Neuronal stem cell (in vitro differentiated cells): ENCODE measurements around the gene NLRC3.

ENCODE experiments used
- DNase-seq: peaks from one replicate; pipeline ENCODE4 v3.0.0-alpha.2; 2013; ENCODE audit warnings: low spot score
- H2AFZ ChIP-seq: one replicate; pipeline ENCODE4 v1.6.1; 2013; ENCODE audit warnings: mild to moderate bottlenecking, low read length, inconsistent platforms
- H2AK5ac ChIP-seq: 2 replicates; pipeline ENCODE4 v1.6.1; 2013; ENCODE audit warnings: low read depth, mild to moderate bottlenecking, inconsistent platforms, low read length, moderate library complexity, mixed read lengths
- H2BK120ac ChIP-seq: 2 replicates; pipeline ENCODE4 v1.6.1; 2013; ENCODE audit warnings: low read depth, mild to moderate bottlenecking, inconsistent platforms, low read length, moderate library complexity, mixed read lengths
- H2BK12ac ChIP-seq: one replicate; pipeline ENCODE4 v1.6.1; 2013; ENCODE audit warnings: low read length, inconsistent platforms
- H2BK15ac ChIP-seq: 2 replicates; pipeline ENCODE4 v1.6.1; 2013; ENCODE audit warnings: mild to moderate bottlenecking, low read length, inconsistent platforms, mixed read lengths
- H2BK5ac ChIP-seq: one replicate; pipeline ENCODE4 v1.6.1; 2013; ENCODE audit warnings: inconsistent platforms, mild to moderate bottlenecking, low read length, moderate library complexity
- H3K14ac ChIP-seq: one replicate; pipeline ENCODE4 v1.6.1; 2013; ENCODE audit warnings: low read length, inconsistent platforms
- H3K18ac ChIP-seq: 2 replicates; pipeline ENCODE4 v1.6.1; 2013; ENCODE audit warnings: low read length, inconsistent platforms
- H3K23ac ChIP-seq: 2 replicates; pipeline ENCODE4 v1.6.1; 2013; ENCODE audit warnings: low read depth, mild to moderate bottlenecking, mixed read lengths, low read length, inconsistent platforms; ENCODE audit not compliant: poor library complexity
- H3K27ac ChIP-seq: replicated peaks from 3 replicates; pipeline ENCODE4 v1.5.1; 2013; ENCODE audit warnings: low read length, inconsistent platforms
- H3K27me3 ChIP-seq, 3 experiments: 2 replicates each; pipeline ENCODE4 v1.6.1; 2013; ENCODE audit warnings: low read length in 3 of 3, mild to moderate bottlenecking in 2 of 3, inconsistent platforms in 1 of 3, low read depth in 1 of 3, mixed read lengths in 1 of 3, moderate library complexity in 1 of 3; ENCODE audit not compliant: control insufficient read depth in 3 of 3, insufficient read depth in 3 of 3
- H3K36me3 ChIP-seq, 2 donors: replicated peaks in 1 of 2; 2 replicates each; pipeline ENCODE4 v1.6.1; 2013; ENCODE audit warnings: low read length in 2 of 2; ENCODE audit not compliant: control insufficient read depth in 2 of 2, insufficient read depth in 2 of 2
- H3K4ac ChIP-seq: 2 replicates; pipeline ENCODE4 v1.6.1; 2013; ENCODE audit warnings: inconsistent platforms, mild to moderate bottlenecking, low read length, moderate library complexity
- H3K4me1 ChIP-seq, 2 donors: 1 replicate in 1 of 2; 2 replicates in 1 of 2; pipeline ENCODE4 v1.6.1; 2013; ENCODE audit warnings: low read length in 2 of 2, low read depth in 1 of 2; ENCODE audit not compliant: control insufficient read depth in 2 of 2, insufficient read depth in 1 of 2
- H3K4me2 ChIP-seq: one replicate; pipeline ENCODE4 v1.6.1; 2013; ENCODE audit warnings: mild to moderate bottlenecking, low read length, inconsistent platforms; ENCODE audit not compliant: insufficient read depth, poor library complexity, severe bottlenecking
- H3K4me3 ChIP-seq, 2 donors: 2 replicates each; pipeline ENCODE4 v1.5.1; 2013; ENCODE audit warnings: low read length in 2 of 2, mild to moderate bottlenecking in 2 of 2, inconsistent platforms in 1 of 2, moderate library complexity in 1 of 2
- H3K79me1 ChIP-seq: one replicate; pipeline ENCODE4 v1.6.1; 2013; ENCODE audit warnings: low read depth, mild to moderate bottlenecking, inconsistent platforms, low read length, moderate library complexity
- H3K9ac ChIP-seq: one replicate; pipeline ENCODE4 v1.6.1; 2013; ENCODE audit warnings: mild to moderate bottlenecking, low read depth, low read length, inconsistent platforms; ENCODE audit not compliant: poor library complexity
- H3K9me3 ChIP-seq, 2 donors: replicated peaks in 1 of 2; 2 replicates each; pipeline versions ENCODE3 to v1.6.1; 2013; ENCODE audit warnings: low read length in 2 of 2, mild to moderate bottlenecking in 2 of 2, inconsistent platforms in 1 of 2, low read depth in 1 of 2, mixed read lengths in 1 of 2, moderate library complexity in 1 of 2; ENCODE audit not compliant: control insufficient read depth in 2 of 2, insufficient read depth in 1 of 2
- H4K8ac ChIP-seq: one replicate; pipeline ENCODE4 v1.6.1; 2013; ENCODE audit warnings: low read depth, mild to moderate bottlenecking, inconsistent platforms, low read length, moderate library complexity
- H4K91ac ChIP-seq: one replicate; pipeline ENCODE4 v1.6.1; 2013; ENCODE audit warnings: low read length, low read depth, mild to moderate bottlenecking, inconsistent platforms; ENCODE audit not compliant: poor library complexity
- WGBS, 2 donors: extraction: QIAGEN DNeasy Blood & Tissue Kit; methylation state at CpG; one replicate each; pipeline ENCODE4 v1.1.7; 2013; ENCODE audit warnings: missing lambda C conversion rate in 2 of 2, mixed read lengths in 1 of 2; ENCODE audit not compliant: insufficient read length in 2 of 2, insufficient replicate concordance in 1 of 2; ENCODE audit errors: extremely low coverage in 2 of 2; 5-methylcytosine and 5-hydroxymethylcytosine counted together

Gene NLRC3

GRCh38 chr16:3575491-3575890, 1.7 kb downstream of the NLRC3 start:
- H3K79me1 ChIP-seq: peaks cover 5% of the 10 kb centered on the region
- no peak overlapping the region for H2AFZ ChIP-seq
- H4K91ac ChIP-seq: no peak overlapping the region
- no peak overlapping the region for H4K8ac ChIP-seq
- no peak for DNase-seq
- peak overlapping the region; percentile 2 for H3K18ac ChIP-seq
- H3K36me3 ChIP-seq: peaks cover 0 to under 1% of the 10 kb centered on the region in 2 donors
- peak overlapping the region; percentile 85 for H2BK15ac ChIP-seq
- no peak overlapping the region for H3K27ac ChIP-seq
- H3K23ac ChIP-seq: no peak overlapping the region
- H2AK5ac ChIP-seq: peak overlapping the region; percentile 93
- H3K4me2 ChIP-seq: no peak overlapping the region
- H2BK5ac ChIP-seq: peak overlapping the region; percentile 87
- no peak overlapping the region for H3K4me3 ChIP-seq
- H3K4ac ChIP-seq: no peak overlapping the region
- no peaks in the 10 kb centered on the region for H3K27me3 ChIP-seq
- peak overlapping the region; percentile 10 for H2BK12ac ChIP-seq
- WGBS, 2 donors: no CpG with 5 or more reads among the region's 13 CpGs
- peak overlapping the region; percentile 63 for H3K14ac ChIP-seq
- no peak overlapping the region for H2BK120ac ChIP-seq
- peaks cover 2 to 4% of the 10 kb centered on the region in 2 donors for H3K9me3 ChIP-seq
- peaks cover 8 to 12% of the 10 kb centered on the region in 2 donors for H3K4me1 ChIP-seq
- peak overlapping the region; percentile 44 for H3K9ac ChIP-seq

DNA sequence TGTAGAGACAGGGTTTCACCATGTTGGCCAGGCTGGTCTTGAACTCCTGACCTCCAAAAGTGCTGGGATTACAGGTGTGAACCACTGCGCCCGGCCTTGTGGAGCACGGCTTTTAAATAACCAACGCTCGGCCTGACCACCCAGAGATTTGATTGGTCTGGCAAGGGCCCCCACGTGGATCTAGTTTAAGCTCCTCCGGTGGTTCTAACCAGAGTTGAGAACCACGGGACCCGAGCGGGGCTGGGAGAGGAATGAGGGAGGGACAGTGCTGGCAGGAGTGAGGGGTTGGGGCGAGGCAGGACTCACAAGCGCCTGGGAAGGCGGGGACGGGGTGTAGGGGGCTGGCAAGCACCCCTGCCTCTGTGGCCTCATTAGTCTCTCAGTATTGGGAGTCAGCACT, 3.0 kb downstream of the NLRC3 start:
- no peak overlapping the region for H3K4me3 ChIP-seq
- no peak overlapping the region for H3K23ac ChIP-seq
- H3K27ac ChIP-seq: no peak overlapping the region
- H2BK5ac ChIP-seq: no peak overlapping the region
- H3K9ac ChIP-seq: no peak overlapping the region
- peaks cover 0 to 1% of the 10 kb centered on the region in 2 donors for H3K36me3 ChIP-seq
- no peak overlapping the region for H4K8ac ChIP-seq
- H3K4me1 ChIP-seq: peaks cover 6% of the 10 kb centered on the region in 2 donors
- H3K79me1 ChIP-seq: peaks cover 5% of the 10 kb centered on the region
- no peak overlapping the region for H3K4ac ChIP-seq
- H3K27me3 ChIP-seq: no peaks in the 10 kb centered on the region
- no peak overlapping the region for H3K14ac ChIP-seq
- no peak overlapping the region for H3K18ac ChIP-seq
- peaks cover 6 to 7% of the 10 kb centered on the region in 2 donors for H3K9me3 ChIP-seq
- H3K4me2 ChIP-seq: no peak overlapping the region
- WGBS, 2 donors: no CpG with 5 or more reads among the region's 14 CpGs
- no peak overlapping the region for H4K91ac ChIP-seq
- H2AK5ac ChIP-seq: no peak overlapping the region
- no peak overlapping the region for H2AFZ ChIP-seq
- H2BK15ac ChIP-seq: no peak overlapping the region
- DNase-seq: no peak
- no peak overlapping the region for H2BK120ac ChIP-seq
- H2BK12ac ChIP-seq: no peak overlapping the region

DNA sequence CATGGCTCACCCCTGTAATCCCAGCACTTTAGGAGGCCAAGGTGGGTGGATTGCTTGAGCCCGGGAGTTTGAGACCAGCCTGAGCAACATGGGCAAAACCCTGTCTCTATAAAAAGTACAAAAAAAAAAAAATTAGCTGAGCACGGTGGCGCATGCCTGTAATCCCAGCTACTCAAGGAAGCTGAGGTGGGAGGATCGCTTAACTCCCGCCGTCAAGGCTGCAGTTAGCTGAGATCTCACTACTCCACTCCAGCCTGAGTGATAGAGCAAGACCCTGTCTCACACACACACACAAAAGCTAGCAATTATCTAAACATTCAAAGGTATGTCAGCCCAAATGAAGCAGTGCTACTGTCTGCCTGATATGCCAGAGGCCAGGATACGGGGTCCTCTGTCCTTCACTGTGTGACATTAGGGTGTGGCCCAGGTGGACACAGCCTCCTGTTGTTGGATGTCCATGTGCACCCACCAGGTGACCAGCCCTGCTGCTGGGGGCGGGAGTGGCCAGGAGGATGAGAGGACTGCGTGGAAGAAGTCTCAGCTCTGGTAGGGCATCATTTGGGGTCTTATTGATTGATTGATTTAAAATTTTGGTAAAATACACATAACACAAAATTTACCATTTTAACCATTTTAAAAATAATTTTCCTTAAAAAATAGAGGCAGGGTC, 3.9 kb downstream of the NLRC3 start:
- H3K36me3 ChIP-seq: peaks cover 0 to 1% of the 10 kb centered on the region in 2 donors
- peaks cover 6 to 7% of the 10 kb centered on the region in 2 donors for H3K9me3 ChIP-seq
- H2AK5ac ChIP-seq: peak overlapping the region; percentile 28
- no peaks in the 10 kb centered on the region for H3K27me3 ChIP-seq
- H4K91ac ChIP-seq: no peak overlapping the region
- H2BK15ac ChIP-seq: no peak overlapping the region
- H3K4ac ChIP-seq: no peak overlapping the region
- no peak for DNase-seq
- H3K9ac ChIP-seq: no peak overlapping the region
- peak overlapping the region; percentile 1 for H4K8ac ChIP-seq
- no peak overlapping the region for H2AFZ ChIP-seq
- H3K4me1 ChIP-seq: no peaks in the 10 kb centered on the region
- H3K18ac ChIP-seq: no peak overlapping the region
- H2BK5ac ChIP-seq: no peak overlapping the region
- H3K4me2 ChIP-seq: no peak overlapping the region
- no peak overlapping the region for H2BK120ac ChIP-seq
- H3K4me3 ChIP-seq: no peak overlapping the region
- peak overlapping the region; percentile 22 for H2BK12ac ChIP-seq
- H3K27ac ChIP-seq: no peak overlapping the region
- H3K79me1 ChIP-seq: peaks cover 5% of the 10 kb centered on the region
- H3K14ac ChIP-seq: no peak overlapping the region
- H3K23ac ChIP-seq: no peak overlapping the region
- no CpG with 5 or more reads among the region's 9 CpGs for WGBS, 2 donors

DNA sequence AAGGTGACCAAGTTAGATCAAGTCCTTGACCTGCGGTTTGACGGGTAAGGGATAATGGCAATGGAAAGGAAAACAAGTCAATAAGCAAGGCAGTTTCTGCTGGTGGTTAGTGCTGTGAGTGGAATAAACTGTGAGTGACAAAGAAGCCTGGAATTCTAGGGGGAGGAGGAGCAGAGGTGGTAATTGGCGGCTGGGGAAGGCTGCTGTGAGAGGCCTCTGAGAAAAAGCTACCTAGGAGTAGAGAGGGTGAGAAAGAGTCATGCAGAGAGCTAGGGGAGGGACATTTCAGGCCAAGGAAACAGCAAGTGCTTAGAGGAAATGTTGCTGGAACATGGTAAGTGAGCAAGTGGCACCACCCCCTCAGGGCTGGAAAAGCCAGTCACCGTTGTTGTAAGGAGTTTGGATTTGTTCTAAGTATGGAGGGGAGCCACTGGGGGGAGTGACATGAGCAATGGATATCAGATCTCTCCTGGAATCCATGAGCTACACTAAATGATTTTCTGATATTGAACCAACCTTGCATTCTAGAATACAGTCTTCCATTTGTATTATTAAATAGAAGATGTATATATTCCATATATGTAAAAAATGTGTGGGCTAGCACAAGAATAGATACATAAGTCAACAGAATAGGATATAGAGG, 6.7 kb downstream of the NLRC3 start:
- Histone ChIP-seq H3K27ac (no peak overlapping the region), H2BK15ac (no peak overlapping the region), H3K14ac (no peak overlapping the region), H3K79me1 (peaks cover 2% of the 10 kb centered on the region), H3K9me3 (peaks cover 6 to 7% of the 10 kb centered on the region in 2 donors), H3K4me2 (no peak overlapping the region), H2AFZ (no peak overlapping the region), H4K8ac (no peak overlapping the region), H2BK5ac (no peak overlapping the region), H3K4me3 (no peak overlapping the region), H2BK120ac (no peak overlapping the region), H4K91ac (no peak overlapping the region), H3K36me3 (peaks cover 0 to 1% of the 10 kb centered on the region in 2 donors), H2AK5ac (no peak overlapping the region), H3K18ac (no peak overlapping the region), H3K23ac (no peak overlapping the region), H3K9ac (no peak overlapping the region), H3K27me3 (no peaks in the 10 kb centered on the region), H2BK12ac (no peak overlapping the region), H3K4ac (no peak overlapping the region), H3K4me1 (no peaks in the 10 kb centered on the region)
- no peak for DNase-seq
- no CpG with 5 or more reads among the region's 4 CpGs for WGBS, 2 donors
